LNCAP (cell line): ENCODE data around the gene PDE4D.

ENCODE experiments used
- TF ChIP-seq, protein P1 (sequence below): fragments of 450-650 bp; IDR thresholded peaks from 2 replicates; pipeline ENCODE4 v1.5.1; 2017; ENCODE audit warnings: mild to moderate bottlenecking

The PDE4D gene

GRCh38 chr5:59142927-59143326 is 750.6 kb downstream of the PDE4D start:
- TF ChIP-seq, protein P1, sequence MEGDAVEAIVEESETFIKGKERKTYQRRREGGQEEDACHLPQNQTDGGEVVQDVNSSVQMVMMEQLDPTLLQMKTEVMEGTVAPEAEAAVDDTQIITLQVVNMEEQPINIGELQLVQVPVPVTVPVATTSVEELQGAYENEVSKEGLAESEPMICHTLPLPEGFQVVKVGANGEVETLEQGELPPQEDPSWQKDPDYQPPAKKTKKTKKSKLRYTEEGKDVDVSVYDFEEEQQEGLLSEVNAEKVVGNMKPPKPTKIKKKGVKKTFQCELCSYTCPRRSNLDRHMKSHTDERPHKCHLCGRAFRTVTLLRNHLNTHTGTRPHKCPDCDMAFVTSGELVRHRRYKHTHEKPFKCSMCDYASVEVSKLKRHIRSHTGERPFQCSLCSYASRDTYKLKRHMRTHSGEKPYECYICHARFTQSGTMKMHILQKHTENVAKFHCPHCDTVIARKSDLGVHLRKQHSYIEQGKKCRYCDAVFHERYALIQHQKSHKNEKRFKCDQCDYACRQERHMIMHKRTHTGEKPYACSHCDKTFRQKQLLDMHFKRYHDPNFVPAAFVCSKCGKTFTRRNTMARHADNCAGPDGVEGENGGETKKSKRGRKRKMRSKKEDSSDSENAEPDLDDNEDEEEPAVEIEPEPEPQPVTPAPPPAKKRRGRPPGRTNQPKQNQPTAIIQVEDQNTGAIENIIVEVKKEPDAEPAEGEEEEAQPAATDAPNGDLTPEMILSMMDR = no peak

- TF ChIP-seq, protein P1 = no peak
Observed at GRCh38 chr5:59142138-59142537, 751.4 kb downstream of the PDE4D start.

DNA sequence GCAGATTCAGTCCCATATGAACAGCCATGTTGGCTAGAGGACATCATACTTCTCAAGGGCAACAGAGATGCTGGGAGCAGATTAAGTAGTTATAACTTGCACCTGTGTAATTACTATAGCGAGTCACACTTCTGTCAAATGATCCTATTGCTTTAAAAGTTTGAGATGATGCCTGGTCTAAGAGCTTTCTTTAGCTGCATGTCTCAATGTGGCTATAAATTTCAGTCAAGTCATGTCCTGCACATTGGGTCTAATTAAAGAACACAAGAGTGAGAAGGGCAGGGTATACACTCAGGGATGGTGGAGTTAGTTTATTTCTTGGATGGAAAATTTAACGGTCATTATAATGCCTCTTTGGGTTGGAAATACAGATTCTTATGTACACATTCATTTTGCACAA is 753.4 kb downstream of the PDE4D start:
- TF ChIP-seq, protein P1 = no peak

DNA sequence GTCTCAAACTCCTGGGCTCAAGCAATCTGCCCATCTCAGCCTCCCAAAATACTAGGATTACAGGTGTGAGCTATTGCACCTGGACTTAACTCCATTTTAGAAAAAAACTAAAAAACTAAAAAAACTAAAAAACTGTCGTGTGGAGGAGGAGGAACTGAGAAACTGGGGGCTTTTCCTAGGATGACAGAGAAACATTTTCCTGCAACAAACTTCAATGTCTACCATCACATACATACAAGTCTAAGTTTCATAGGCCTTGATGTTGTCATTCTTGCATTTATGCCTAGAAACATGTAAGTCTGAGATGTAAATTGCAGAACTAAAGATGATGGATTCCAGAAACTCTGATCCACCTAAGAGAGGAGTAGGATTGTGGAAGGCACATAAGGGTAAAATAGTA is 753.8 kb downstream of the PDE4D start:
- TF ChIP-seq, protein P1 = no peak

- TF ChIP-seq, protein P1 = no peak
Observed at GRCh38 chr5:59138509-59138908, 755.0 kb downstream of the PDE4D start.

DNA sequence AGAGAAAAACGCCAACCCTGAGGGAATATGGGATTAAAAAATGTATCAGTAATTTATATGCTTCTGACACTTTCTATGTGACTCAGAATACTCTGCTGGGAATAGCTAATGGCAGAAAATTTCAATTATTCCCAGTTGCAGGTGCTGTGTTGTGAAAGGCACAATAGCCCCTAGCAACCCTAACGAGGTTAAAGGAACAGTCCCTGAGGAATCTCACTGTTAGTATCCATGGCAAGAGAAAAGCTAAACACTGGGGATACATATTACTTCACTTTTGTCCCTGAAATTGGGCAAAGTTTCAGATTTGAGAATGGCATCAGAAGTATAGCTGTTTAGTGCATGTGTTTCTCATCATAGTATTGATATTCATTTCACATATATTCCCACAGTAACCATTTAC is 755.7 kb downstream of the PDE4D start:
- TF ChIP-seq, protein P1 = no peak

- TF ChIP-seq, protein P1 = no peak
Observed at GRCh38 chr5:59136549-59136948, 757.0 kb downstream of the PDE4D start.

DNA sequence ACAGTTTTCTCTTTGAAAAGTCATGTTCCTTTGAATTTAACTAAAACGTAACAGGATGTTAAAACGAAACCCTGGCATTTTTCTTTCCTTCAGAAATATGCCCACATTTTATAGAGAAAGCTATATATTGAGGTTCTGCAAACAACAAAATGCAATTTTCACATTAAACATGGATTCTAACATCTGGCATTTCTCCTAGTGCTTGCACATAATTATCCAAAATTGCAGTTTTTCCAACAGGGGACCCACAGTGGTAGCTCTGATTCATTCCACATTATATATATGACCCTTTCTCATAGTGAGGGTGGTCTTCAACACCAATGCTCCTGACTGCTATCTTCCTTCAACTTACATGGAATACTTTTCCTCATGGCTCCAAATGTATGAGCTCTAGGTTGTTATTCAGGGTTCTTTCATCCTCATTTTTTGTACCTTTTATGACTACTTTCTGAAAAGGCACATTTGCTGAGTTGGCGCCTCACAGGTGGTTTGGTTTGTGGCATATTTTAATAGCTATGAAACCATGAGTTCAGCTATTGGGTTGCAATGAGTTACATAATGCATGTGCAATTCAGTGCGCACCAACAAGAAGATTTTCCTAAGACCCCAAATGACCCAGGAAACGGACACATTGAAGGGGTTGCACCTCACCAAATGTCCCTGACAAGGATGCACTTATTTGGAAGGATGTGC is 758.9 kb downstream of the PDE4D start:
- TF ChIP-seq, protein P1 = no peak
